ENCODE data around the gene GUCA1C. TPM values are rescaled to one million over a fixed set of nuclear protein-coding genes. Genes with fewer than 3 reads are reported as not detected.

The GUCA1C gene
- total and polyA plus RNA-seq, 10 of the 15 experiments (the other 5 are each of a cell fraction or from before 2014, with no cell fraction given): not detected

GRCh38 chr3:108862865-108863798 lies 90.5 kb downstream of the GUCA1C start:
- 8% methylated on average over 7 of the region's 7 CpGs for whole genome bisulfite sequencing (ENCODE audit: insufficient coverage, insufficient replicate concordance, low lambda C conversion rate, missing lambda C conversion rate)
- no TSS peak for BruUV-seq (replicated peaks)
- Histone ChIP-seq H3K79me2 (ENCODE audit: control insufficient read depth, insufficient read depth, low read length) (no peaks in the 10 kb centered on the region), H2AFZ (ENCODE audit: control insufficient read depth, low read depth, low read length) (no peak overlapping the region), H3K4me3 (no peak overlapping the region), H3K4me1 (ENCODE audit: control insufficient read depth, insufficient read depth, low read length) (no peaks in the 10 kb centered on the region), H3K27ac (ENCODE audit: control insufficient read depth, insufficient read depth) (no peak overlapping the region), H3K36me3 (ENCODE audit: control insufficient read depth in 2 of 2, insufficient read depth in 2 of 2, low read length in 1 of 2) (no peaks in the 10 kb centered on the region), H3K9ac (ENCODE audit: control insufficient read depth, insufficient read depth, low read length) (no peak overlapping the region), H3K27me3 (replicated peaks in 1 of 2; ENCODE audit: control insufficient read depth in 2 of 2, insufficient read depth in 2 of 2, low read length in 1 of 2) (no peaks in the 10 kb centered on the region), H4K20me1 (ENCODE audit: control insufficient read depth, insufficient read depth) (no peaks in the 10 kb centered on the region), H3K9me3 (replicated peaks; ENCODE audit: control insufficient read depth, insufficient read depth, low read length) (no peaks in the 10 kb centered on the region), H3K4me2 (ENCODE audit: control insufficient read depth, insufficient read depth) (no peak overlapping the region)
- SMC1A ChIA-PET (ENCODE audit: uncharacterized antibody, unreplicated experiment): interaction anchor here (1.0 to 1.1 kb wide), 2 partner anchors 9 kb away, joined by 3 to 4 read pairs; no protein-coding TSS in a partner anchor
- RAD21 ChIA-PET (ENCODE audit: unreplicated experiment): no interaction called here
- intact Hi-C loops (cut with micrococcal nuclease; ENCODE audit: unreplicated experiment) (no loop called here), in situ Hi-C loops (cut with MboI) (no loop called here)
- TF ChIP-seq SUZ12 (IDR thresholded peaks at IDR 0.05; ENCODE audit: unreplicated experiment) (no peak), JUNB (IDR thresholded peaks at IDR 0.05) (0 out of 2 replicates have a peak, but pooled peaks have one; percentile 15)
- CTCF ChIA-PET: interaction anchor here (1.2 kb wide), 1 partner anchor 9 kb away, joined by 3 read pairs; no protein-coding TSS in a partner anchor
- ATAC-seq: peak; percentile 89
- POLR2A ChIA-PET: no interaction called here
- DNase-seq (ENCODE audit: low read depth, low spot score): no peak
- no peak for FAIRE-seq

- no peak overlapping the region for H3K4me3 ChIP-seq
- no peaks in the 10 kb centered on the region for H3K9me3 ChIP-seq (replicated peaks; ENCODE audit: control insufficient read depth, insufficient read depth, low read length)
- H3K27me3 ChIP-seq (replicated peaks in 1 of 2; ENCODE audit: control insufficient read depth in 2 of 2, insufficient read depth in 2 of 2, low read length in 1 of 2): no peaks in the 10 kb centered on the region
- no peaks in the 10 kb centered on the region for H3K4me1 ChIP-seq (ENCODE audit: control insufficient read depth, insufficient read depth, low read length)
- DNase-seq (ENCODE audit: low read depth, low spot score) (no peak), ATAC-seq (no peak), FAIRE-seq (no peak)
- H3K79me2 ChIP-seq (ENCODE audit: control insufficient read depth, insufficient read depth, low read length): no peaks in the 10 kb centered on the region
- intact Hi-C loops (cut with micrococcal nuclease; ENCODE audit: unreplicated experiment) (no loop called here), in situ Hi-C loops (cut with MboI) (no loop called here)
- no peak overlapping the region for H3K9ac ChIP-seq (ENCODE audit: control insufficient read depth, insufficient read depth, low read length)
- BruUV-seq (replicated peaks): no TSS peak
- POLR2A ChIA-PET: no interaction called here
- no peaks in the 10 kb centered on the region for H4K20me1 ChIP-seq (ENCODE audit: control insufficient read depth, insufficient read depth)
- 36% methylated on average over 1 of the region's 1 CpG for WGBS (ENCODE audit: insufficient coverage, insufficient replicate concordance, low lambda C conversion rate, missing lambda C conversion rate)
- SMC1A ChIA-PET (ENCODE audit: uncharacterized antibody, unreplicated experiment): no interaction called here
- no peak overlapping the region for H2AFZ ChIP-seq (ENCODE audit: control insufficient read depth, low read depth, low read length)
- no peak overlapping the region for H3K4me2 ChIP-seq (ENCODE audit: control insufficient read depth, insufficient read depth)
- no peak overlapping the region for H3K27ac ChIP-seq (ENCODE audit: control insufficient read depth, insufficient read depth)
- CTCF ChIA-PET: no interaction called here
- TF ChIP-seq ATF2 (IDR thresholded peaks at IDR 0.05; ENCODE audit: low read length): no peak
- no peak for TF ChIP-seq RELB (IDR thresholded peaks at IDR 0.05; ENCODE audit: low read depth)
- TF ChIP-seq BACH1 (IDR thresholded peaks at IDR 0.05; ENCODE audit: borderline replicate concordance): no peak
- TF ChIP-seq DPF2 (IDR thresholded peaks at IDR 0.05): no peak
- TF ChIP-seq RCOR1 (conservative IDR thresholded peaks at IDR 0.05; ENCODE audit: low read depth, low read length): no peak
- no peak for TF ChIP-seq ZBED1 (IDR thresholded peaks at IDR 0.05; ENCODE audit: borderline replicate concordance)
- no peak for TF ChIP-seq RAD51 (IDR thresholded peaks at IDR 0.05)
- RAD21 ChIA-PET (ENCODE audit: unreplicated experiment): no interaction called here
- no peaks in the 10 kb centered on the region for H3K36me3 ChIP-seq (ENCODE audit: control insufficient read depth in 2 of 2, insufficient read depth in 2 of 2, low read length in 1 of 2)
Measured at GRCh38 chr3:108861401-108861800, 92.3 kb downstream of the GUCA1C start.

All from GM12878 (cell line).